Ovary (tissue), 9 donors: ENCODE measurements around the gene TMEM213. TPM values are rescaled to one million over a fixed set of nuclear protein-coding genes. Genes with fewer than 3 reads are reported as not detected.

ENCODE experiments used
- DNase-seq, 5 donors: peaks; one replicate each; pipeline ENCODE4 v3.0.0-alpha.2; 2019 to 2020
- H3K27ac ChIP-seq, 2 donors: fragments of 200-600 bp; one replicate each; pipeline versions ENCODE4 v1.5.1 to v1.8.0; 2019 to 2022
- H3K27me3 ChIP-seq: fragments of 200-600 bp; one replicate; pipeline ENCODE4 v1.8.0; 2022
- H3K36me3 ChIP-seq: fragments of 200-600 bp; sonication (generic); one replicate; pipeline ENCODE4 v1.5.1; 2019
- H3K4me1 ChIP-seq: one replicate; pipeline ENCODE4 v1.8.1; 2013; ENCODE audit warnings: mild to moderate bottlenecking, moderate library complexity; ENCODE audit not compliant: insufficient read depth
- H3K4me3 ChIP-seq: fragments of 200-600 bp; sonication (generic); one replicate; pipeline ENCODE4 v1.5.1; 2017
- H3K9me3 ChIP-seq, 2 donors: fragments of 200-600 bp in 1 of 2; sonication (generic) in 1 of 2; one replicate each; pipeline versions ENCODE4 v1.5.1 to v1.8.1; 2013 to 2019; ENCODE audit warnings: mild to moderate bottlenecking in 1 of 2, moderate library complexity in 1 of 2
- CTCF ChIP-seq, 3 donors: fragments of 450-650 bp in 2 of 3; fragments of 200-600 bp in 1 of 3; IDR thresholded peaks; one replicate each; pipeline versions ENCODE4 v1.5.1 to v1.8.0; 2016 to 2022; ENCODE audit warnings: antibody characterized with exemption in 3 of 3, mild to moderate bottlenecking in 1 of 3
- EP300 ChIP-seq: sonication (generic); formaldehyde crosslinking; IDR thresholded peaks from one replicate; pipeline ENCODE4 v1.6.1; 2017; ENCODE audit warnings: antibody characterized with exemption
- POLR2A ChIP-seq: fragments of 450-650 bp; IDR thresholded peaks from one replicate; pipeline ENCODE4 v1.6.1; 2017; ENCODE audit warnings: antibody characterized with exemption, mild to moderate bottlenecking, moderate library complexity
- WGBS, 3 donors: extraction: QIAGEN DNeasy Blood & Tissue Kit in 1 of 3; methylation state at CpG; one replicate each; pipeline versions ENCODE4 v1.1.5 to v1.1.7; 2013 to 2017; 5-methylcytosine and 5-hydroxymethylcytosine counted together
- intact Hi-C, 4 donors: fragments of 100-400 bp; cut with DNase I; formaldehyde crosslinking; loops; one replicate each; pipeline versions ENCODE4 v1.11.0 to v1.15.1; 2022 to 2023
- polyA plus RNA-seq, 2 donors: library from polyadenylated mRNA; stranded (reverse); fragments of 200-250 nt in 1 of 2; fragments of 350-450 nt in 1 of 2; fragmentation: Illumina TruSeq in 1 of 2; extraction: RNeasy Lipid Tissue Mini Kit (QIAGEN cat#74804) in 1 of 2; gene quantifications; one replicate each; pipeline ENCODE4 v1.2.3, GENCODE V29; 2013 to 2014
- total RNA-seq, 7 donors: library from RNA; depleted of rRNA in 2 of 7; stranded (reverse); fragments of >200 nt in 2 of 7; fragmentation: NEBNext Ultra II Directional in 3 of 7; extraction: Animal tissue kit (Norgen Biotek cat#: 25700) in 3 of 7; gene quantifications; one replicate each; pipeline versions ENCODE4 v1.1.0 to v1.2.4, GENCODE V29; 2016 to 2023
- donor health status: DM: no; HTN: no; CAD: no; lungs with moderate emphysema.
- donor health status: DM: no; HTN: no; CAD: no.
- donor health status: Bipolar disorder and iron deficiency.
- donor health status: DM: yes; HTN: yes; CAD: no.
- donor health status: DM: no; HTN: no; CAD: no.
- donor health status: DM: yes; HTN: yes; CAD: no.

Gene TMEM213
- total and polyA plus RNA-seq, 9 donors: not detected

GRCh38 chr7:138816650-138817049 is 18.9 kb downstream of the TMEM213 start:
- intact Hi-C loops: no loop called here
- no peak for DNase-seq
- Histone ChIP-seq H3K36me3 (no peaks in the 10 kb centered on the region), H3K27me3 (no peaks in the 10 kb centered on the region), H3K27ac (no peak overlapping the region), H3K9me3 (no peaks in the 10 kb centered on the region), H3K4me1 (no peaks in the 10 kb centered on the region), H3K4me3 (no peak overlapping the region)
- WGBS, 3 donors: 89 to 91% (median 90%) methylated on average over 1 of the region's 1 CpG
- TF ChIP-seq EP300: no peak
- TF ChIP-seq CTCF (IDR thresholded peaks at IDR 0.05): no peak
- TF ChIP-seq POLR2A: no peak

GRCh38 chr7:138819625-138820024 is 21.8 kb downstream of the TMEM213 start:
- Histone ChIP-seq H3K4me3 (no peak overlapping the region), H3K27ac (no peak overlapping the region), H3K4me1 (no peaks in the 10 kb centered on the region), H3K27me3 (no peaks in the 10 kb centered on the region), H3K9me3 (no peaks in the 10 kb centered on the region), H3K36me3 (no peaks in the 10 kb centered on the region)
- 65 to 83% (median 70%) methylated on average over 3 of the region's 3 CpGs for WGBS, 3 donors
- TF ChIP-seq CTCF (IDR thresholded peaks at IDR 0.05) (no peak), EP300 (no peak), POLR2A (no peak)
- no peak for DNase-seq
- intact Hi-C loops: no loop called here

GRCh38 chr7:138821912-138822311 is 24.1 kb downstream of the TMEM213 start:
- Histone ChIP-seq H3K4me1 (no peaks in the 10 kb centered on the region), H3K36me3 (no peaks in the 10 kb centered on the region), H3K4me3 (no peak overlapping the region), H3K9me3 (no peaks in the 10 kb centered on the region), H3K27ac (no peak overlapping the region), H3K27me3 (no peaks in the 10 kb centered on the region)
- intact Hi-C loops: no loop called here
- no peak for TF ChIP-seq CTCF (IDR thresholded peaks at IDR 0.05)
- TF ChIP-seq EP300: no peak
- TF ChIP-seq POLR2A: no peak
- DNase-seq: no peak
- WGBS, 3 donors: 87 to 94% (median 94%) methylated on average over 7 of the region's 7 CpGs

GRCh38 chr7:138822867-138823535 is 25.2 kb downstream of the TMEM213 start:
- TF ChIP-seq EP300: no peak
- TF ChIP-seq CTCF (IDR thresholded peaks at IDR 0.05): no peak
- no peak for TF ChIP-seq POLR2A
- Histone ChIP-seq H3K27me3 (no peaks in the 10 kb centered on the region), H3K27ac (no peak overlapping the region), H3K4me1 (no peaks in the 10 kb centered on the region), H3K4me3 (no peak overlapping the region), H3K36me3 (no peaks in the 10 kb centered on the region), H3K9me3 (no peaks in the 10 kb centered on the region)
- DNase-seq: no peak
- 90 to 91% (median 90%) methylated on average over 11 of the region's 11 CpGs for WGBS, 3 donors
- intact Hi-C loops: no loop called here
